Fibroblast of lung (primary cell): ENCODE measurements around the gene PARP3. TPM values are rescaled to one million over a fixed set of nuclear protein-coding genes. Genes with fewer than 3 reads are reported as not detected.
A peak's percentile ranks its signal among the peaks of the same experiment; 100 is the strongest.

Source experiments
- DNase-seq, 2 donors: peaks; one replicate each; pipeline versions ENCODE4 v3.0.0 to v3.0.0-alpha.2; 2010; ENCODE audit warnings: low read depth in 2 of 2
- H2AFZ ChIP-seq: 2 replicates; pipeline ENCODE4 v1.5.1; 2012; ENCODE audit warnings: low read length, control low read depth, inconsistent platforms
- H3K27ac ChIP-seq: 2 replicates; pipeline ENCODE4 v1.5.1; 2011; ENCODE audit warnings: low read length, control low read depth; ENCODE audit not compliant: insufficient read depth
- H3K27me3 ChIP-seq: 2 replicates; pipeline ENCODE4 v1.5.1; 2011; ENCODE audit warnings: mild to moderate bottlenecking, low read length; ENCODE audit not compliant: control insufficient read depth, insufficient read depth
- H3K36me3 ChIP-seq: 2 replicates; pipeline ENCODE4 v1.5.1; 2011; ENCODE audit warnings: low read length; ENCODE audit not compliant: control insufficient read depth, insufficient read depth
- H3K4me1 ChIP-seq: 2 replicates; pipeline ENCODE4 v1.5.1; 2011; ENCODE audit warnings: low read length; ENCODE audit not compliant: control insufficient read depth, insufficient read depth; ENCODE audit errors: extremely low read depth
- H3K4me2 ChIP-seq: 2 replicates; pipeline ENCODE4 v1.5.1; 2011; ENCODE audit warnings: low read length, control low read depth; ENCODE audit not compliant: insufficient read depth; ENCODE audit errors: extremely low read depth
- H3K4me3 ChIP-seq, 4 experiments: fragments of 200-600 bp in 1 of 4; sonication (generic) in 1 of 4; replicated peaks in 1 of 4; 2 replicates each; pipeline ENCODE4 v1.5.1; 2011 to 2016; ENCODE audit warnings: low read length in 4 of 4, low read depth in 3 of 4, mild to moderate bottlenecking in 3 of 4, control low read depth in 2 of 4, inconsistent platforms in 1 of 4, mixed read lengths in 1 of 4; ENCODE audit not compliant: insufficient read depth in 1 of 4; ENCODE audit errors: control extremely low read depth in 1 of 4
- H3K79me2 ChIP-seq: 2 replicates; pipeline ENCODE4 v1.5.1; 2012; ENCODE audit warnings: mild to moderate bottlenecking, low read length, inconsistent platforms; ENCODE audit not compliant: control insufficient read depth, insufficient read depth
- H3K9ac ChIP-seq: 2 replicates; pipeline ENCODE4 v1.5.1; 2011; ENCODE audit warnings: mild to moderate bottlenecking, low read length, control low read depth; ENCODE audit not compliant: insufficient read depth
- H3K9me3 ChIP-seq: 2 replicates; pipeline ENCODE4 v1.5.1; 2012; ENCODE audit warnings: low read depth, low read length; ENCODE audit not compliant: control insufficient read depth, insufficient read depth
- H4K20me1 ChIP-seq: 2 replicates; pipeline ENCODE4 v1.5.1; 2011; ENCODE audit warnings: low read length; ENCODE audit not compliant: control insufficient read depth, insufficient read depth; ENCODE audit errors: extremely low read depth
- CTCF ChIP-seq, 2 donors: IDR thresholded peaks in 1 of 2; conservative IDR thresholded peaks in 1 of 2; 1 replicate in 1 of 2; 2 replicates in 1 of 2; pipeline ENCODE4 v1.5.1; 2011 to 2012; ENCODE audit warnings: low read length in 2 of 2, control low read depth in 1 of 2, inconsistent platforms in 1 of 2, low read depth in 1 of 2, mild to moderate bottlenecking in 1 of 2
- EZH2 ChIP-seq: IDR thresholded peaks from 2 replicates; pipeline ENCODE4 v1.5.1; 2012; ENCODE audit warnings: low read length, control low read depth, mild to moderate bottlenecking; ENCODE audit errors: missing control alignments
- polyA plus RNA-seq, 2 donors: library from polyadenylated mRNA; depleted of rRNA in 1 of 2; stranded (reverse) in 1 of 2; unstranded in 1 of 2; fragments of >200 nt; gene quantifications; 2 replicates each; pipeline ENCODE4 v1.2.1, GENCODE V29; 2011 to 2012; ENCODE audit warnings: missing spikeins in 1 of 2
- total RNA-seq: library from RNA; depleted of rRNA; stranded (reverse); fragments of >200 nt; gene quantifications from 2 replicates; pipeline ENCODE4 v1.2.1, GENCODE V29; 2014

Gene PARP3
- total and polyA plus RNA-seq, 2 donors (not counting 1 experiment from before 2014, with no cell fraction given) = 22.8 to 44.1 TPM

DNA sequence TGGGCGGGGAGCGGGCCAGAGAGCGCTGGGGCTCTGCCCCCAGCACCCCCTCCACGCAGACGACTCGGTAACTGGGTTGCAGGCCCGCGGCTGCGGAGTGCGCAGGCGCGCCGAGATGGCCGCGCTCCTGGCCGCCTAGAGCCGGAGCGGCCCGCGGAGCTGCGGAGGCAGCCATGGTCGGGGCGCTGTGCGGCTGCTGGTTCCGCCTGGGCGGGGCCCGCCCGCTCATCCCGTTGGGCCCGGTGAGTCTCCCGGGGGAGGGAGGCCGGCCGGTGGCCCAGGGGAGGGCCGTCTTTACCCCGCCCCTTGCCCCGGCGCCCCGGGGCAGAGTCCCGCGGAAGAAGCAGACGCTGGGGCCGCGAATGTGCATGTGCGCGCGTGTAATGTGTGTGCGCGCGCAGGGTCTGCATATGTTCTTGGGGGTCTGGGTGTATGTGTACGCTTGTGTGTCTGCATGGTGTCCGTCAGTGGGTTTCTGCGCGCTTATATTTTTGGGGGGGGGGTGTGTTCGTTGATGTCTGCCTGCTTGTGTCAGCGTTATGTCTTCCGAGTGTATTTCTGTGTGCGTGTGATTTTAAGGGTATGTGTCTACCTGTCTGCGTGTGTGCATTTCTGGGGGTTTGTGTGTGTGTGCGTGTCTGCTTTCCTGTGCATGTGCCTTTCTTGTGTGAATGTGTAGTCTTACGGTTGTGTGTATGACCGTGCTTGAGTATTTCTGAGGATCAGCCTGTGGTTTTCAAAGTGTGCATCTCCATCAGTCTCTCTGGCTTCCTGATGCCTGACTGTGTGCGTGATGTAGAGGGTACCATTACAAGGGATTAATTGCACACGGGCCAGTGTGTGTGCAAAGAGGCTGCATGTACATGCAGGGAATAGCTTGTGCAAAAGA, 33.0 kb downstream of the PARP3 start, which contains the start of gene ABHD14A:
Gene ABHD14A (plus strand): TSS at position 102 of the 889 bp plus-strand sequence. CDS start 72 bp downstream, at position 174.
- H3K79me2 ChIP-seq = peaks cover 2% of the 10 kb centered on the region
- no peaks in the 10 kb centered on the region for H3K27me3 ChIP-seq
- TF ChIP-seq EZH2 (no peak), CTCF (conservative IDR thresholded peaks at IDR 0.05 in 1 of 2, IDR thresholded peaks at IDR 0.05 in 1 of 2; ENCODE audit: low read depth in 1 of 2, low read length in 2 of 2) (no peak)
- H3K4me2 ChIP-seq = peak within 1 kb of the TSS; percentile 95
- DNase-seq = peak; percentile 52 to 53
- peak within 1 kb of the TSS; percentile 71 to 93 (median 84) for H3K4me3 ChIP-seq
- H3K27ac ChIP-seq = peak within 1 kb of the TSS; percentile 90
- H3K9me3 ChIP-seq = no peaks in the 10 kb centered on the region
- H3K9ac ChIP-seq = peak within 1 kb of the TSS; percentile 86
- H2AFZ ChIP-seq = peak within 1 kb of the TSS; percentile 93
- no peaks in the 10 kb centered on the region for H4K20me1 ChIP-seq
- peaks cover 13% of the 10 kb centered on the region for H3K4me1 ChIP-seq
- peaks cover 2% of the 10 kb centered on the region for H3K36me3 ChIP-seq

DNA sequence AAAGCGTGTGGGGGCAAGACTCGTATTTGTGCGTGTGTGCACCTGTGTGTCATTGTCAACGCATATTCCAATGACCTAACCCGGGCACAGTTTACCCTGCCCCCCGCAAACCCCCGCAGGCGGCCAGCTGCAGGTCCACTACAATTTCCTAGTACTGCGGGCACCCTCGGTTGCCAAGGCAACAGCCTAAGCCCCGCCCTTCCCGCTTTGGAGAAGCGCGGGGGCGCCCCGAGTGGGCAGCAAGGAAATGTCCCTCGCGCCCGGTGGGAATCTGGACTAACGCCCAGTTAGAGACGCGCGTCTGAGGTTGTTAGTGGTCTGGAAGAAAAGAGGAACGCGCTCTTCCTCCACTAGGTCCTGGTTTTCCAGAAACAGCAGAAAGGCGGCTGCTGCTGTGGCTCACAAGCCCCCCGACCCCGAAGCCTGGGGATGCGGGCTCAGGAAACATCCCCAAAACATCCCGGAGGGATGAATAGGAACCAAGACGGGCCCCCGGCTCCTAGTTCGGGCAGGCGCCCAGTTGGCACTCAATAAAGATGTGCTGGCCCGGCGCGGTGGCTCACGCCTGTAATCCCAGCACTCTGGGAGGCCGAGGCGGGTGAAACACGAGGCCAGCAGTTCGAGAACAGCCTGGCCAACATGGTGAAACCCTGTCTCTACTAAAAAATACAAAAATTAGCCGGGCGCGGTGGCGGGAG, 33.8 kb downstream of the PARP3 start:
- Histone ChIP-seq H3K36me3 (peaks cover 3% of the 10 kb centered on the region), H3K4me3 (peak overlapping the region; percentile 19 to 93 (median 42)), H3K9ac (no peak overlapping the region), H3K27ac (no peak overlapping the region), H3K9me3 (no peaks in the 10 kb centered on the region), H3K79me2 (peaks cover 2% of the 10 kb centered on the region), H3K4me1 (peaks cover 13% of the 10 kb centered on the region), H2AFZ (no peak overlapping the region), H3K4me2 (peak overlapping the region; percentile 95), H3K27me3 (no peaks in the 10 kb centered on the region), H4K20me1 (no peaks in the 10 kb centered on the region)
- TF ChIP-seq CTCF (conservative IDR thresholded peaks at IDR 0.05 in 1 of 2, IDR thresholded peaks at IDR 0.05 in 1 of 2; ENCODE audit: low read depth in 1 of 2, low read length in 2 of 2) (peak; percentile 9 to 17), EZH2 (no peak)
- peak; percentile 69 to 73 for DNase-seq
